GM19372 (cell line): ENCODE measurements around the gene SLC35G1.

ENCODE experiments used
- ATAC-seq: cut with Tn5 transposase; IDR thresholded peaks from one replicate; pipeline ENCODE4 v1.9.1; 2021; ENCODE audit warnings: mild to moderate bottlenecking, low read depth, moderate library complexity; ENCODE audit not compliant: unreplicated experiment

The SLC35G1 gene, protein sequence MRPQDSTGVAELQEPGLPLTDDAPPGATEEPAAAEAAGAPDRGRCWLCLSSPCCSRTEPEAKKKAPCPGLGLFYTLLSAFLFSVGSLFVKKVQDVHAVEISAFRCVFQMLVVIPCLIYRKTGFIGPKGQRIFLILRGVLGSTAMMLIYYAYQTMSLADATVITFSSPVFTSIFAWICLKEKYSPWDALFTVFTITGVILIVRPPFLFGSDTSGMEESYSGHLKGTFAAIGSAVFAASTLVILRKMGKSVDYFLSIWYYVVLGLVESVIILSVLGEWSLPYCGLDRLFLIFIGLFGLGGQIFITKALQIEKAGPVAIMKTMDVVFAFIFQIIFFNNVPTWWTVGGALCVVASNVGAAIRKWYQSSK

GRCh38 chr10:93893646-93894515 is at the start of gene SLC35G1:
SLC35G1 (plus strand) TSS chr10:93893978; CDS start chr10:93894034, 56 bp downstream.
- ATAC-seq: peak; percentile 93

- ATAC-seq: no peak
These were observed 48.7 kb upstream of the SLC35G1 start for GRCh38 chr10:93844979-93845626.

- no peak for ATAC-seq
These were observed 44.2 kb upstream of the SLC35G1 start for GRCh38 chr10:93849593-93849992.

- no peak for ATAC-seq
These were observed 43.5 kb upstream of the SLC35G1 start for GRCh38 chr10:93850031-93851015.

DNA sequence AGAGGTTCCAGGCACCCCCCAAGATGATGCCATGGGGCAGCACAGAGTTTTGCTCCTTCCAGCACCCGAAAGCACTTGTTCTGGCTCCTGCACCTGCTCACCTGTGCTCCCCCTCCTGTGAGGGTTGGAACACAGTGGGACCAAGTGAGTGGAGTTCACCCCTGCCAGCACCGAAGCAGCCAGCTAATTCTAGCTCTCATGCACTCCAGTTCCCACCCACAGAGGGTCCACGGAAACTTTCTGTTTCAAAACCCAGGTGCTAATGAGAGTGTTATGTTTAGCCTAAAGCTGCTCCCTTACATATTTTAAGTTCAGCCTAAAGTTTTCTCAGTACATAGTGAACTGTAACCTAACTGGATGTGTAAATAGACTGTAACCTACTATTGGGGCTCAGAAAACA is 42.6 kb upstream of the SLC35G1 start:
- no peak for ATAC-seq

- ATAC-seq: no peak
These were observed 41.2 kb upstream of the SLC35G1 start for GRCh38 chr10:93852476-93853095.

DNA sequence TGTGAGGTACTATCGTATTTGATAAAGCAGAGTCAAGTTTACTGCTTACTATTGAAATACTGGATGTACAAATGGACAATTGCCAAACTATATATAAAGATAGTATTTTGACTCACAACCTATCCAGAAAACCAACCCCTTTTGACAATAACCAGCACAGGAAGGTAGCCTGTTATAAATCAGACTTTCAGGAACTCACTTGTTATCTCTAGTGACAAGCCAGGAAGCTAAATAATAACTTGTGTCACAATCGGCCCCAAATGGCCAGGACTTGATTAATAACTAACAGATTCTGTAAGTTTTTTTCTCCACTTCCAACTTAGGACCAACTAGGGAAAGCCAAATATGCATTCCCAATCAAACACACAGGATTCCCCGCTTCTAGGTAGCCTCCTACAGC is 38.8 kb upstream of the SLC35G1 start:
- no peak for ATAC-seq

GRCh38 chr10:93856349-93857145 is 37.2 kb upstream of the SLC35G1 start:
- ATAC-seq: no peak

GRCh38 chr10:93859049-93859655 is 34.6 kb upstream of the SLC35G1 start:
- ATAC-seq: no peak

- no peak for ATAC-seq
These were observed 32.0 kb upstream of the SLC35G1 start for GRCh38 chr10:93861825-93862224.

GRCh38 chr10:93865794-93866425 is 27.9 kb upstream of the SLC35G1 start:
- no peak for ATAC-seq

- ATAC-seq: no peak
These were observed 26.3 kb upstream of the SLC35G1 start for GRCh38 chr10:93867525-93867924.

DNA sequence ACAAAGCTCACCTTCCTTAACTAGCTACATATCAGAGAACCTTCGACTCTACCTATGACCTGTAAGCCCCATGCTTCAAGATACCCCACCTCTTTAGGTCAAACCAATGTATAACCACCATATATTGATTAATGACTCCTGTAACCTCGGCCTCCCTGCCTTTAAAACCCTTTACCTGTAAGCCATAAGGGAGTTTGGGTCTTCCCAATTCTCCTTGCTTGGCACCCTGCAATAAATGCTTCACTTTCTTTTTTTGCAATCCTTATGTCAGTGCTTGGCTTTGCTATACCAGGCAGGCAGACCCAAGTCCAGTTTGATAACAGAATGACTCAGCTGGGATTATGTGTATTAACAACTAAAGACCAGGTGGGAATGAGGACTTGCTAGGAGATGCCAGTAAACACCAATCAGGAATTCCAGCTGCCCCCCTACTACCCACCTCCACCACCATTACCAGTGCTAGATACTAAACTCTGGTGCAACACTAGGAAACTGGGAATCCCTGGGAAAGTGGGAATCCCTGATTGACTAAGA is 22.0 kb upstream of the SLC35G1 start:
- ATAC-seq: no peak

- no peak for ATAC-seq
These were observed 21.2 kb upstream of the SLC35G1 start for GRCh38 chr10:93872375-93873158.

GRCh38 chr10:93873420-93874115 is 20.2 kb upstream of the SLC35G1 start:
- ATAC-seq: no peak

GRCh38 chr10:93874309-93875031 is 19.3 kb upstream of the SLC35G1 start:
- ATAC-seq: no peak
